Naive B cell (primary cell): ENCODE results near the gene TIMM8B. TPM values are rescaled to one million over a fixed set of nuclear protein-coding genes. Genes with fewer than 3 reads are reported as not detected.

Experiments
- ATAC-seq, 2 donors: fragments of 150-1000 bp; cut with Tn5 transposase; 2 replicates each; pipeline ENCODE4 v1.10.0; 2021; ENCODE audit warnings: low read depth in 2 of 2, mild to moderate bottlenecking in 2 of 2, moderate library complexity in 2 of 2
- DNase-seq: peaks from one replicate; pipeline ENCODE4 v3.0.0; 2022
- H3K27ac Mint-ChIP-seq, 6 donors: one replicate each; pipeline ENCODE4 v1.8.0; 2020 to 2022; ENCODE audit warnings: mild to moderate bottlenecking in 6 of 6, mixed read lengths in 6 of 6, moderate library complexity in 5 of 6, inconsistent platforms in 2 of 6
- H3K27me3 Mint-ChIP-seq, 3 donors: one replicate each; pipeline ENCODE4 v1.8.0; 2021 to 2022; ENCODE audit warnings: mixed read lengths in 3 of 3, mild to moderate bottlenecking in 1 of 3
- H3K36me3 Mint-ChIP-seq, 2 donors: one replicate each; pipeline ENCODE4 v1.8.0; 2020 to 2022; ENCODE audit warnings: mixed read lengths in 2 of 2, inconsistent platforms in 1 of 2, mild to moderate bottlenecking in 1 of 2
- H3K4me1 Mint-ChIP-seq, 3 donors: one replicate each; pipeline ENCODE4 v1.8.0; 2020 to 2022; ENCODE audit warnings: mixed read lengths in 3 of 3, inconsistent platforms in 1 of 3, mild to moderate bottlenecking in 1 of 3, moderate library complexity in 1 of 3
- H3K4me3 Mint-ChIP-seq, 8 donors: one replicate each; pipeline ENCODE4 v1.8.0; 2020 to 2022; ENCODE audit warnings: mild to moderate bottlenecking in 8 of 8, mixed read lengths in 8 of 8, moderate library complexity in 8 of 8, inconsistent platforms in 2 of 8
- H3K9me3 Mint-ChIP-seq, 7 donors: one replicate each; pipeline ENCODE4 v1.8.0; 2020 to 2022; ENCODE audit warnings: mixed read lengths in 7 of 7, mild to moderate bottlenecking in 5 of 7, inconsistent platforms in 2 of 7, moderate library complexity in 1 of 7
- polyA plus RNA-seq, 6 donors: library from polyadenylated mRNA; unstranded; fragments of 300-500 nt; fragmentation: Illumina TruSeq; gene quantifications; one replicate each; pipeline ENCODE4 v1.2.3, GENCODE V29; 2021; ENCODE audit warnings: low read depth in 6 of 6

TIMM8B gene, protein sequence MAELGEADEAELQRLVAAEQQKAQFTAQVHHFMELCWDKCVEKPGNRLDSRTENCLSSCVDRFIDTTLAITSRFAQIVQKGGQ
- polyA plus RNA-seq, result 10 to 100 TPM; 47.0 to 77.1 (median 53.3) TPM

DNA sequence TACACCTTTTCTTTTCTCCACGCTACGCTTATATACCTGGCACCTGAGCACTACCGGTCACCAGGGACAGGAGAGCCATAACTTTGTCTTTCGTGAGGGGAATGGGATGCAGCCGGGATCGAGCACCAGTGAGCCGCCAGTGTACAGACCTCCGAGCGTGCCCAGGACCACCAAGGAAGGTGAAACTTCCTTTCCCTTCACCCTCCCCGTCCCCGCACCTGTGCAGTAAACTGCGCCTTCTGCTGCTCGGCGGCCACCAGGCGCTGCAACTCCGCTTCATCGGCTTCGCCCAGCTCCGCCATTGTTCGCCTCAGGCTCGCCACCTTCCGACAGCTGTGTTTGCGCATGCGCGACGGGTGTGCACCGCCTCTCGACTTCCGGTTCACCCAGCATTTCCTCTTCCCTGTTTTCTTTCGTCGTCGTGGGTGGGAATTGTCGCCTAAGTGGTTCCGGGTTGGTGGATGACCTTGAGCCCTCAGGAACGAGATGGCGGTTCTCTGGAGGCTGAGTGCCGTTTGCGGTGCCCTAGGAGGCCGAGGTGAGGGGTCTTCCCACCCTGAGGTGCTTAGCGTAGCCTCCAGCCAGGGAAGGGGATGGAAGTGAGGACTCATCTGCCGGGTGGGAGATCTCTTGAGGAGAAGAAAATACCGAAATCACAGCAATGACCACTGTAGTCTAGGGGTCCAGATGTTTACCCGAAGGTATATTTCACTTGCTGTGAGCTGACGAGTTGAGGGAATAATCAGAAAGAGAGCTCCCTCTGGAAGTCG, at the start of gene TIMM8B, which contains the start of gene SDHD:
Gene TIMM8B (minus strand): TSS at position 335 of the 770 bp plus-strand sequence. CDS start 33 bp downstream, at position 302.
Gene SDHD (plus strand): TSS at position 452 of the 770 bp plus-strand sequence. CDS start 35 bp downstream, at position 487.
- H3K27ac Mint-ChIP-seq, result peak within 1 kb of the TSS; percentile 96 to 99 (median 98)
- H3K4me3 Mint-ChIP-seq, result peak within 1 kb of the TSS; percentile 93 to 100 (median 99)
- DNase-seq (peak; percentile 97), ATAC-seq (peak; percentile 90)
- H3K36me3 Mint-ChIP-seq, result peaks cover 21 to 49% of the 10 kb centered on the region in 2 donors
- no peaks in the 10 kb centered on the region for H3K9me3 Mint-ChIP-seq
- H3K27me3 Mint-ChIP-seq, result no peaks in the 10 kb centered on the region
- peaks cover 50 to 52% (median 50%) of the 10 kb centered on the region in 3 donors for H3K4me1 Mint-ChIP-seq

DNA sequence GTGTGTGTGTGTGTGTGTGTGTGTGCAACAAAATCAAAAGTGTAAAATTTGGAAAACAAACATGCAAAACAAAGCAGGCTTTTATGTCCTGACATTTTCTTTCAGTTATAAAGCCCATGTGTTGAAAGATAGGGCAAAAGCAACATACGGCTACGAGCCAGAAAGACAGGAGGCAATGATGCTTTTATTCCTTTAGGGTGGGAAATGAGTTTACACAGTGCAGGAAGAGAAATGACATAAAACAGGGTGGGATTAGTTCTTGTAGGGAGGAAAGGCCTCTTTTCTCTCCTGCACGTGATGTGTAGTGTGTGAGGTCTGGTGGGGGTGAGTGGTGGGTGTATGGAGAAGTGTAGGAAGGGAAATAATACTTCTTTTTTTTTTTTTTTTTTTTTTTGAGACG, 47.9 kb upstream of the TIMM8B start:
- Mint-ChIP-seq H3K36me3 (peaks cover 0 to 6% of the 10 kb centered on the region in 2 donors), H3K27me3 (no peaks in the 10 kb centered on the region)

DNA sequence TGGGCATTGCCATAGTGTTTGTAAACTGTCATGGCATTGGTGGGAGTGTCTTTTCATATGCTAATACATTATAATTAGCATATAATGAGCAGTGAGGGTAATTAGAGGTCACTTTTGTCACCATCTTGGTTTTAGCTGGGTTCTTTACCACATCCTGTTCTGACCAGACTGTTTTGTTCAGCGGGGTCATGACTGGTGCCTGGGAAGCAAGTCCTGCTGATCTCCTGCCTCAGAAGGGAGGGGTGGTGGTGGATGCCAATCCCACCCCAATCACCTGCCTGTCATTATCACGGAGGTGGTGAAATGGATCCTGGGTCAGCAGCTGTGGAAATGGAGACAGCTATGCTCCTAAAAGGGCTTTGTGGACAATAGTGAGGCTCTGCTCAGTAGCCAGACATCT, 46.2 kb upstream of the TIMM8B start:
- no peak overlapping the region for H3K4me3 Mint-ChIP-seq

More for the DNA sequence above, 47.9 kb upstream of the TIMM8B start:
- H3K9me3 Mint-ChIP-seq, result no peaks in the 10 kb centered on the region
- peaks cover 0 to 5% (median 0%) of the 10 kb centered on the region in 3 donors for H3K4me1 Mint-ChIP-seq
- no peak overlapping the region for H3K27ac Mint-ChIP-seq
- no peak for ATAC-seq
- H3K4me3 Mint-ChIP-seq, result no peak overlapping the region
- DNase-seq, result no peak

DNA sequence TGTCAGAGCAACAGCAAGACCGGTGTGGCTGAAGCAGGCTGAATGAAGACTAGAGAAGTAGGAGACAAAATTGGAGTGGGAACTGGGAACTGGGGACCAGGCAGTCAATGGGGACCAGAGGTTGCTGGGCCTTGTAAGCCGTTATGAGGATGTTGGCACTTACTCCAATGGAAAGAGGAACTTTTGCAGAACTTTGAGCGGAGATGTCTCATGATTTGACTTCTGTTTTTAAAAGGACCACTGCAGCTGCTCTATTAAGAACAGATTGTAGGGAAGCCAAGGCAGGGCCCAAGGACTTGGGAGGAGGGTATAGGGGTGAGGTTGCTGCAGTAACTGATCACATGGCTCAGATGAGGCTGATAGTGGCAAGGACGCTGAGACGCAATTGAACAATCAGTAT, 43.1 kb upstream of the TIMM8B start:
- Mint-ChIP-seq H3K4me3 (no peak overlapping the region), H3K4me1 (peaks cover 0 to 6% (median 0%) of the 10 kb centered on the region in 3 donors), H3K9me3 (no peaks in the 10 kb centered on the region), H3K36me3 (peaks cover 6 to 8% of the 10 kb centered on the region in 2 donors), H3K27me3 (no peaks in the 10 kb centered on the region), H3K27ac (no peak overlapping the region)
- no peak for DNase-seq
- ATAC-seq, result no peak

More for the DNA sequence above, 46.2 kb upstream of the TIMM8B start:
- no peaks in the 10 kb centered on the region for H3K9me3 Mint-ChIP-seq
- H3K27ac Mint-ChIP-seq, result no peak overlapping the region
- H3K4me1 Mint-ChIP-seq, result peaks cover 0 to 6% (median 0%) of the 10 kb centered on the region in 3 donors
- no peaks in the 10 kb centered on the region for H3K27me3 Mint-ChIP-seq
- DNase-seq (no peak), ATAC-seq (no peak)
- H3K36me3 Mint-ChIP-seq, result peaks cover 0 to 6% of the 10 kb centered on the region in 2 donors

DNA sequence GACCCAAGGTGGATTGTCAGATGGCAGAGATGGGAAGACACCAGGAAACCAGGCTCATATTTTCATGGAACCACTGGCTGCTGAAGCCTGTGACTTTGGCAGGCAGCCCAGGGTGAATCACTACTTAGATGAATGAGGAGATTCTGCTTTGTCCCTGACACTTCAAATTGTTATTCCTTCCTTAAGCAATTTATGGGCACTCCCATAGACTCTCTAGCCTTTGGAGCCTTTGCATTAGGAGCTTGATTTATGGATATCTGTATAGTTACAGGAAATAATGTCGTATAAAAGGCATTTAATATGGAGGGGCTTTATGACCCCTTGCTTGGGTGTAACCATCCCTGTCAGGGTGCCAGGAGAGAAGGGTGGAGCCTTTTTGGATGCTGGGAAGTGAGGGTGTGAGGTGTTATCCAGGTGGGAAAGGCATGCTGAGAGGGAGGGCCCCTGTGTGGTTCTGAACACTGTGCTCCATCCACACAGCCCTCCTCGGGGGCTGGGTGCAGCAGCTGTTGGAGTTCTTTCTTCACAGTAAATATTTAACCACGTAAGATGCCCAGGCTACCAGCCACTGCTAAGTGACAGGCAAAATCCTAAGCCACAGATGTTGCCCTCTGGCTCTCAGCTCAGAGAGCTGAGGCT, 42.0 kb upstream of the TIMM8B start:
- Mint-ChIP-seq H3K36me3 (peaks cover 0 to 8% of the 10 kb centered on the region in 2 donors), H3K27ac (peak overlapping the region in 1 of 6 donors; percentile 59), H3K4me3 (no peak overlapping the region), H3K4me1 (peaks cover 0 to 6% (median 0%) of the 10 kb centered on the region in 3 donors), H3K9me3 (no peaks in the 10 kb centered on the region), H3K27me3 (no peaks in the 10 kb centered on the region)
- no peak for ATAC-seq
- DNase-seq, result no peak

DNA sequence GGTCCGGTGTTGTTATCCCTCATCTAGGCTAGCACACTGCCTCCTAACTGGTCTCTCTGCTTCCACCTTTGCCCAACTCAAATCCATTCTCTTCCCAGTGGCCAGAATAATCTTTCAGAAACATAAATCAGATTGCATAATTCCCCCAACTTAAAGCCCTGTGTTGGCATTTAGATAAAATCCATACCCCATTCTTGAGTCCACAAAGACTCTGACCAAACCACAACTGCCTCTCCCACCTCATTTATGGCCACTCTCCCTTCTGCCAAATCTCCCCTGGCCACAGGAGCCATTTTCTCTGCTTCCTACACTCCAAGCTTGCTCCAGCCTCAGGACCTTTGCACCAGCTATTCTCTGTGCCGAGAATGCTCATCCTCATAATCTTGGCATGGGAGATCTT, 40.5 kb upstream of the TIMM8B start:
- Mint-ChIP-seq H3K36me3 (peaks cover 0 to 8% of the 10 kb centered on the region in 2 donors), H3K27me3 (no peaks in the 10 kb centered on the region), H3K4me3 (peak overlapping the region in 1 of 8 donors; percentile 23), H3K27ac (no peak overlapping the region), H3K9me3 (no peaks in the 10 kb centered on the region), H3K4me1 (peaks cover 0 to 6% (median 0%) of the 10 kb centered on the region in 3 donors)
- DNase-seq, result no peak
- no peak for ATAC-seq

DNA sequence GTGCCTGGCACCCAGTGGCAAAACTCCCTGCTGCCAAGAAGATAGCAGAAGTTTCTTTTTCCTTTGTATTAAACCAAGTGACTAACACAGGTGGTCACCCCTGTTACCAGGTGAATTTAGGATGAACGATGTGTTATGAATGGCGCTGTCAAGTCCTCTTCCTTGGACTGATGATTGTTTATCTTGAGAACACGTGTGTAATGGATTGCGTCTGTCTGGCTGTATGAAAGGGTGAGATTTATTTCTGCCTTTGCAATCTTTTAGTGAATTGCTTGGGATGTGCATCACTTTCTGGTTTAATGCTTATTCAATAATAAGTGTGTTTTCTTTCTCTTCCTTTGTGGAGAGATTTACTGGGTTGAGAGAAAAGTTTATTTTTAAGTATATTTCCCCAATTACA, 36.6 kb upstream of the TIMM8B start:
- Mint-ChIP-seq H3K27me3 (no peaks in the 10 kb centered on the region), H3K4me1 (peaks cover 0 to 9% (median 7%) of the 10 kb centered on the region in 3 donors), H3K9me3 (no peaks in the 10 kb centered on the region), H3K36me3 (peaks cover 0 to 13% of the 10 kb centered on the region in 2 donors), H3K27ac (no peak overlapping the region), H3K4me3 (no peak overlapping the region)
- DNase-seq (no peak), ATAC-seq (no peak)

DNA sequence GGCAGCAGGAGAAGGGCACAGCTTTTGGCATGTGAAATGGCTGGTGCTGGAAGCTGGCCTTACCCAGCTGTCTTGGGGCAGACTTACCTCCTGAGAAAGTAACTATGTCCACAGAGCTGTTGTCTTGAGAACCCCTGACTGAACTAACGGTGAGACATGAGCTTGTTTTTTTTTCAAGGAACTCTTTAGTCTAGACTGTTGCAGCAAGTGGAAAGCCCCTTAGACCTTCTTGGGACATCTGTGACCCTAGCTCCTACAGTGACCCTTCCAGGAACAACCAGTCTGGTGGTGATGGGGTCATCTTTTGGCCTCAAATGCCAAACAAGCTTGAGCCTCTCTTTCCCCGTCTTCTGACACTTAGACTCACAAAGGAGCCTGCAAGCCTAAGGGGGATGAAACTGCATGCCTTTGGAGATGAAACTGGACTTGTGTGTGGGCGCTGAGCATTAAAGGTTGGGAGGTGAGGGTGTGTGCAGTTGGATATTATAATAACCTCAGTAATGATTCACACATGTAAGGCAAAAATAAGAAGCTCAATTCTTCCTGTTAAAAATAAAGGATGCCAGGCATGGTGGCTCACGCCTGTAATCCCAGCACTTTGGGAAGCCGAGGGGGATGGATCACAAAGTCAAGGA, 35.5 kb upstream of the TIMM8B start:
- H3K4me1 Mint-ChIP-seq, result peaks cover 0 to 9% (median 7%) of the 10 kb centered on the region in 3 donors
- peaks cover 0 to 10% of the 10 kb centered on the region in 2 donors for H3K36me3 Mint-ChIP-seq
- peak overlapping the region in 1 of 8 donors; percentile 49 for H3K4me3 Mint-ChIP-seq
- ATAC-seq (no peak), DNase-seq (no peak)
- H3K9me3 Mint-ChIP-seq, result no peaks in the 10 kb centered on the region
- peak overlapping the region in 1 of 6 donors; percentile 47 for H3K27ac Mint-ChIP-seq
- H3K27me3 Mint-ChIP-seq, result no peaks in the 10 kb centered on the region

DNA sequence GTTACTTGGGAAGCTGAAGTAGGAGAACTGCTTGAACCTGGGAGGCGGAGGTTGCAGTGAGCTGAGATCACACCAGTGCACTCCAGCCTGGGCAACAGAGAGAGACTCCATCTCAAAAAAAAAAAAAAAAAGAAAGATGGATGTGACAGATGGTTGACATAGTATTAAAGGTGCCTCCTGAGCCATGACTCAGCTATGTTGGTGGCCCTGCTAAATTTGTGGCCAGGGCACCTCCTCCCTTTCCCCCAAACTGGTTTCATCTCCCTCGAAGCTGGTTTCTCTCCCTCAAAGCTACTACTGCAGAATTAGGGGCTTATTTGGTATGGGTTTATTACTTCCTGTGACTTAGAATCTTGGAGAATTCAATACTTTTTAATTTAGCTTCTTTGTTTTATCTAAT, 31.6 kb upstream of the TIMM8B start:
- peaks cover 0 to 5% of the 10 kb centered on the region in 2 donors for H3K36me3 Mint-ChIP-seq
- H3K4me1 Mint-ChIP-seq, result peaks cover 4 to 14% (median 7%) of the 10 kb centered on the region in 3 donors
- no peaks in the 10 kb centered on the region for H3K9me3 Mint-ChIP-seq
- DNase-seq (no peak), ATAC-seq (no peak)
- H3K4me3 Mint-ChIP-seq, result no peak overlapping the region
- no peaks in the 10 kb centered on the region for H3K27me3 Mint-ChIP-seq
- H3K27ac Mint-ChIP-seq, result no peak overlapping the region

DNA sequence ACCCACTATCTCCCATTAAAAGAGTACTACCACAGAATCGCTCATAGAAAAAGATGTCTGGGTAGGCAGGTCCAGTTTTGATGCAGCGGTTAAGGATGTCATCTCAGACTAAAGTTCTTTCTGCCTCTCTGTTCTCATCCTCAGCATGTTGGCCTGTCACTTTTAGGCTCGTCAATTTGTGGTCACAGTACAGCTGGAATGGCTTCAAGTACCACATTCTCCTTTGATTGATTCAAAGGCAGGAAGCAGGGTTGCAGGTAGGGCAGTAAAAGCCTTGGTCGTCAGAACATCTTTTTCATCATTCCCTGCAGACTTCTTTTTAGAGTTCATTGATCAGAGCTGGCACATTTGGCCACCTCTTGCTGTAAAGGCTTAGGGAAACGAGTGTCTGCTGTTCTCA, 28.8 kb upstream of the TIMM8B start:
- H3K4me1 Mint-ChIP-seq, result peaks cover 4 to 9% (median 4%) of the 10 kb centered on the region in 3 donors
- H3K4me3 Mint-ChIP-seq, result no peak overlapping the region
- peaks cover 0 to 3% of the 10 kb centered on the region in 2 donors for H3K36me3 Mint-ChIP-seq
- H3K27me3 Mint-ChIP-seq, result no peaks in the 10 kb centered on the region
- ATAC-seq (no peak), DNase-seq (no peak)
- H3K27ac Mint-ChIP-seq, result no peak overlapping the region
- peaks cover 0 to 2% (median 0%) of the 10 kb centered on the region in 7 donors for H3K9me3 Mint-ChIP-seq

DNA sequence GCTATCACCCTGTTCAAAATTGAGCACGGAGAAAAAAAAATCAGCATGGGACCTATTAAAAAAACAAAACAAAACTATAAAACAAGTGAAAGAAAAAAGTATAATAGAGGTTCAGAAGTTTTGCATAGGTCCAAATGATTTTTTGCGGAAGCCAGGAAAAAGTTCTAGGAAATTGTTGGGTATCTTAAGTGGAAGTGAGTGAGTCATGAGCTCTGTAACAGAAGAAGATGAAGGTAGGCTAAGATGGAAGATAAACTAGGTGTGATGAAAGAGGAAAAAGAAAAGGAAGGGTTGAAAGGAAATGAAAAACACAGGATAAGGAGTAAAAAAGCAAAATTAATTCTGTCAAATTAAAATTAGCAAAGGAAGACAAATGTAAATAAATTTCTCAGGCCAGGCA, 27.9 kb upstream of the TIMM8B start:
- H3K4me1 Mint-ChIP-seq, result peaks cover 0 to 5% (median 4%) of the 10 kb centered on the region in 3 donors

DNA sequence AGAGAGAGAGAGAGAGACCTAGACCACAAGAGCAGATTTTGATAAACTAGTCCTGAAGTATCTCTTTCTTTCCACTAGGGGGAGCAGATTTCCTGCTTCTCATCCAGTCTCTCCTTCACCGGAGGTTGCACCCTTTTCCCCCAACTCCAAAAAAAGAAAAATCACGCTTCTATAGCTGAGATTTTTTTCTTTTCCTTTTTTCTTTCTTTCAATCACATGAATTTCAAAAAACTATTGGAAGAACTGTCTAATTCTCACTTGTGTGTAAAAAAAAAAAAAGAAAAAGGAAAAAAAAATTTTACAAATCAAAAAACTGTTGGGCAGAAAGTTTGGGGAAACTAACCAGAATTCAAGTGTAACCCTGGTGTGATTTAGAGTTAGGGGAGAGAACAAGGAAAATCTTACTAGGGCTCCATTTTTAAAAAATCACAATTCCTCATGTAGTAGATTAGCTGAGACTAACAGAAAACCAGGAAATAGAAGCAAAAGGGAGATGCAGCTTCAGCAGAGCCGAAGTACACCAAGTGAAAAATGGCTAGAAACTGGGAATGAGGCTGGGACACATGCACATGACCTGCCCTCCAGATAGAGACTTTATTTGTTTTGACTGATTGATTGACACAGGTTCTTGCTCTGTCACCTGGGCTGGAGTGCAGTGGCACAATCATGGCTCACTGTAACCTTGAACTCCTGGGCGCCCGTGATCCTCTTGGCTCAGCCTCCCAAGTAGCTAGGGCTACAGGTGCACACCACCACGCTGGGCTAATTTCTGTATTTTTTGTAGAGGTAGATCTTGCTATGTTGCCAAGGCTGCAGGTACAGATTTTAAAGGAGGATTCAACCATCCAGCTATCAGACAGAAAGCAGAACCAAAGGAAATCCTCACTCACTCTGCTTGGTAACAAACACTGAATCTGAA, 27.2 kb upstream of the TIMM8B start:
- Mint-ChIP-seq H3K27ac (peak overlapping the region in 2 of 6 donors; percentile 24 to 37), H3K4me3 (peak overlapping the region in 1 of 8 donors; percentile 4), H3K36me3 (no peaks in the 10 kb centered on the region)

More for the DNA sequence above, 27.9 kb upstream of the TIMM8B start:
- DNase-seq (no peak), ATAC-seq (no peak)
- peaks cover 0 to 3% (median 0%) of the 10 kb centered on the region in 7 donors for H3K9me3 Mint-ChIP-seq
- no peaks in the 10 kb centered on the region for H3K36me3 Mint-ChIP-seq
- no peaks in the 10 kb centered on the region for H3K27me3 Mint-ChIP-seq
- H3K4me3 Mint-ChIP-seq, result no peak overlapping the region
- no peak overlapping the region for H3K27ac Mint-ChIP-seq

More for the DNA sequence above, 27.2 kb upstream of the TIMM8B start:
- DNase-seq, result peak; percentile 35
- Mint-ChIP-seq H3K4me1 (peaks cover 0 to 5% (median 4%) of the 10 kb centered on the region in 3 donors), H3K9me3 (peaks cover 0 to 3% (median 0%) of the 10 kb centered on the region in 7 donors), H3K27me3 (no peaks in the 10 kb centered on the region)
- ATAC-seq, result peak; percentile 46 to 57
